HG03442 (cell line): ENCODE results near the gene SCO2.

ENCODE experiments used
- ATAC-seq: cut with Tn5 transposase; IDR thresholded peaks from one replicate; pipeline ENCODE4 v1.9.1; 2021; ENCODE audit warnings: mild to moderate bottlenecking, moderate library complexity; ENCODE audit not compliant: unreplicated experiment

Gene SCO2

DNA sequence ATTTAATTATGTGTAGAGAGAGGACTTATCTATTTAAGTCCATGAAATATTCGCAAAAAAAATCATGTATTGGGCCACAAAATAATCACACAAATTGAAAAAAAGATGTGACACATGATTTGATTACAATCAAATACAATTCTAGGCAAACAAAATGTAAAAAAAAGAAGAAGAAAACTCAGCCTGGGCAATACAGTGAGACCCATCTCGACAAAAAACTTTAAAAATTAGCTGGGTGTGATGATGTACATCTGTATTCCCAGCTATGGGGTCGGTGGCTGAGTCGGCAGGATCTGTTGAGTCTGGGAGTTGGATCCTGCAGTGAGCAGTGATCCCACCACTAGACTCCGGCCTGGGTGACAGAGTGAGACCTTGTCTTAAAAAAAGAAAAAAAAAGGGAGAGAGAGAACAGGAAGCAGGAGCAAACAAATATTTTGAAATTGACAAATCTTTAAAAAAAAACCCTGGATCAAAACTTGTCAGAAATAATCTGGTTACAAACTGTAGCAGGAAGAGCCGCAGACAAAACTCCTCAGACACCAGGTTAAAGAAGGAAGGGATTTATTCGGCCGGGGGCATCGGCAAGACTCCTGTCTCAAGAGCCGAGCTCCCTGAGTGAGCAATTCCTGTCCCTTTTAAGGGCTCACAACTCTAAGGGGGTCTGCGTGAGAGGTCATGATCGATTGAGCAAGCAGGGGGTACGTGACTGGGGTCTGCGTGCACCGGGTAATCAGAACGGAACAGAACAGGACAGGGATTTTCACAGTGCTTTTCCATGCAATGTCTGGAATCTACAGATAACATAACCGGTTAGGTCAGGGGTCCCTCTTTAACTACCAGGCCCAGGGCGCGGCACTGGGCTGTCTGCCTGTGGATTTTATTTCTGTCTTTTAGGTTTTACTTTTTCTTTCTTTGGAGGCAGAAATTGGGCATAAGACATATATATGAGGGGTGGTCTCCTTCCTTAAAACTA is 7.7 kb upstream of the SCO2 start:
- no peak for ATAC-seq

DNA sequence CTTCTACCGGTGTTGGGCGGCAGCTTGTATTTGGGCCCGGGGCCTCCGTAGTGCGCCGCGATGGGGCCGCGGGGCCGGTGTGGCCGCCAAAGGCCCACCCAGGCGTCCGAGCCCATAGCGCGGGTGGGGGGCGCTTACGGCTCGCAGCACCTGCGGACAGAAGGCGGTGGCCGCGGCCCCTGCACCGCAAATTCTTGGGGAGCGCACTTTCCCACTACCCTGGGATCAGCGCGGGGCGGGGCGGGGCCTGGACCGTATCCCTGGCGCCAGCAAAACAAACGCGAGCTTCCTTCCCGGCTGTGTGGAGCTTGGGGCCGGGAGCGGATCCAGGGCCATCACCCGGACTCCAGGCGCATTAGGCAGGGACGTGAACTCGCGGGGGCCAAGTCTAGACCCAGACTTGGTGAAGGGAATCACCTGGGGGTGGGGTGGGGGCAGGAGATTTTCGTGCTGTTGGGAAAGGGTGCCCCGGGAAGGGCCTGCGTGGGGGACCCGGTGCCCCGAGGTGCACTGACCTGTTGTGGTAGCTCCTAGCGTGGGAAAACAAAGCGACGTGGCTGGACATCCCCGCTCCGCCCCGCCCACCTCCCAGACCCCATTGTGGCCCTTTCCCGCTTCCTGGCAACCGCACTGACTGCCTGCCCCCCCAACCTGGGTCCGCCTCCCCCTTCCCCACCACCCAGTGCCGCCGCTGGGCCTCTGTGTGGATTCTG is 6.7 kb upstream of the SCO2 start:
- ATAC-seq: no peak

DNA sequence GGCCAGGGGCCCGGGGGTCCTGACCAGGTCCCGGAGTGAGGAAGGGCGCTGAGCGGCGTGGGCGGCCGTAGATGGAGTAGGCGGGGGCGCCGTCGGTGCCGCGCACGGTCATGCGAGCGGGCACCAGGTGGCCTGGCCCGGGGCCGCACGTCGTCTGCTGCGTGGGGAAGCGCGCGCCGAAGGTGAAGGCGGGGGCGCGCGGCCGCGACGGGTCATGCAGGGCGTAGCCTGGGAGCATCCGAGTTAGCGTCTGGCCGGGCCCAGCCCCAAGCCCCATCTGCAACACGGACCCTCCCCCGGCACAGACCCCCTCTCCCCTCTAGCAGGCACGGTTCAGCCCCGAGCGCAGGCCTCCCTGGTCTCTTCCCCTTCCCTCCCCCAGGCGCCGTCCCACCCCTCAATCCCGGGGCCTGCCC is 6.2 kb upstream of the SCO2 start:
- no peak for ATAC-seq

DNA sequence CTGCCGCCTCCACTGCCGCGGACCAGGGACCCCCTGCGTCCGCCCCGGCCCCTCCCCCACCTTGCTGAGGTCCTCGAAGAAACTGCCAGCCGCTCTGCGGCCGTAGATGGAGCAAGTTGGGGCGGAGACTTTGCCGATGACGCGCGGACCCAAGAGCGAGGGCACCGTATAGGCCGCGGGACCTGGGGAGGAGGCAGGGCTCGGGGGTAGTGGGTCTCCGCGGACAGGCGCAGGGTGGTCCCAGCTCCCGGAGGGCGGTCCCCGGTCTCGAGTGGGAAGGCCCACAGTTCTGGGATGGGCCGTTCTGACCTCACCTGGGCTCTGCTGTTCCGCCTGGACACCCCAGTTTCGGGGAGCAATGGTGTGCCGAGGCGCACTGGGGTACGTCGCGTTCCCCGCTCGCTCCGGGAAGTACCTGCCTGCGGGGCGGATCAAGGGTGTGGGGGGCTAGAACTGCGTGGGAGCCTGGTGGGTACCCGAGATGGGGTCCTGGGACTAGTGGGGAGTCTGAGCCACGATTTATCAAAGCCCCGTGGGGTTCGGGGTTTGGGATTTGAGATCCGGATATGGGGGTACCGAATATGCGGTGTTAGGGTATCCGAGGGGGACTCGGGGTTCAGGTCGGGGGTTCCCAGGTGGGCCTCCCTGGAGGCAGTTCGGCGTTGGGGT is 5.6 kb upstream of the SCO2 start:
- ATAC-seq: no peak

DNA sequence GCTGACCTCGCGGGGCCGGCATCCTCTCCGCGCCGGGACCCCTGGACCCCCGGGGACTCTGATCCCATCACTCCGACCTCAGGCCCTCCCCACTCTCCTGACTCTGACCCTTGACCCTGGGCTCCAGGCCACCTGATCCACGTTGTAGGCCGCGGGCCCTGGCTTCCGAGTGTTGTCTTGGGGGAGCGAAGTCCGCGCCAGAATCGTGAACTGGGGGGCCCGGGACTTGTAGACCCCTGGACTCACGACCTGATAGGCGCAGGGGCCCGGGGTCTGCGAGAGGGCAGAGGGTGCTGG is 5.1 kb upstream of the SCO2 start:
- no peak for ATAC-seq

DNA sequence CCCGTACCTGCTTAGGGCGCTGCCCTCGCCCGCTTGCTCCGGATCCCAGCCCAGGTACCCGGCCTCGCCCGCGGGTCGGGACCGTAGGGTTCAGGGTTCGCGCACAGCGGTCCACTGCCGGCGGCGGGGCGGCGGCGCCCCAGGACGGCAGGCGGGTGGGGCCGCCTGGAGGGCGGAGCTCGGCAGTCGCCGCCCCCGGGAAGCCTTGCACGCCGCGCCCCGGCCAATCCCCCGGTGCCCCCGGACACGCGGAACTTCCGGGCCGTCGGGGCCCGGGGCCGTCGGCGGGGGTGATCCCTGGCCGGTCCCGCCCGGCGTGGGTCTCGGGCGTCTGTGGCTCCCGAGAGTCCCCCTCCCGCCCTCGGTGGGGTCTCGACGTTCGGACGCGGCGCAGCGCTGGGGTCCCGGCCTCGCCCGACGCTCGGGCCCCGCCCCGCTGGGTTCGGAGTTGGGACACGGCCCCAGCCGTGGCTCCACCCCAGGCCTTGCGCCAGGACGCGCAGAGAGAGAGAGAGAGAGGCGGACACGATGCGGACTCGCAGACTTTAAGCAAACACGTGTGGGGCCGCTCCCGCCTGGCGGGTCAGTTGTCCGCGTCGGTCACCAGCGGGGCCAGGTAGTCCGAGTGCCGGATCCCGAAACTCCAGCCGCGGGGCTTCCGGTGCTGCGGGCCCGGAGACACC is 4.6 kb upstream of the SCO2 start, which contains the start of gene TYMP:
Gene TYMP (minus strand): TSS at position 116 of the 683 bp plus-strand sequence. CDS start 303 bp downstream, outside the sequence.
- peak; percentile 19 for ATAC-seq

DNA sequence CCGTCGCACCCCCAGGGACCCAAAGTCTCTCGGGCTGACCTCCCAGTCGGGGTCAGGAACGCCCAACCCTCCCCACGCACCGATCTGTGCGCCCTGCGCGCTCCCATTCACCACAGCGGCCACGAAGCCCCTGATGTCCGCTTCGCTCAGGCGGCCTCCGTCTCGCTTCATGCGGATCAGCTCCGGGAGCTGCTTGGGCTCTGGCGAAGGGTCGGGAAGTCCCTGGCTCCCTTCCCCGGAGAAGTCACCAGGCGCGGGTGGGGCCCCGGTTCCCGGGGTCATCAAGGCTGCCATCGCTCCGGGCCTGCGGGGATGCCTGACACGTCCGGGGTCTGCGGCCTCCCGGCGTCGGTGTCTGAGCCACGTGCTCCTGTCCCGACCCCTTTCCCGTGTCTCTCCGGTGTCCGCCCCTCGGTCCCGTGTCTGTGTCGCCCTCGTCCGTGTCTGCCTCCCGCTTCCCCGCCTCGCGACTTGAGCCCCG is 4.1 kb upstream of the SCO2 start:
- no peak for ATAC-seq

DNA sequence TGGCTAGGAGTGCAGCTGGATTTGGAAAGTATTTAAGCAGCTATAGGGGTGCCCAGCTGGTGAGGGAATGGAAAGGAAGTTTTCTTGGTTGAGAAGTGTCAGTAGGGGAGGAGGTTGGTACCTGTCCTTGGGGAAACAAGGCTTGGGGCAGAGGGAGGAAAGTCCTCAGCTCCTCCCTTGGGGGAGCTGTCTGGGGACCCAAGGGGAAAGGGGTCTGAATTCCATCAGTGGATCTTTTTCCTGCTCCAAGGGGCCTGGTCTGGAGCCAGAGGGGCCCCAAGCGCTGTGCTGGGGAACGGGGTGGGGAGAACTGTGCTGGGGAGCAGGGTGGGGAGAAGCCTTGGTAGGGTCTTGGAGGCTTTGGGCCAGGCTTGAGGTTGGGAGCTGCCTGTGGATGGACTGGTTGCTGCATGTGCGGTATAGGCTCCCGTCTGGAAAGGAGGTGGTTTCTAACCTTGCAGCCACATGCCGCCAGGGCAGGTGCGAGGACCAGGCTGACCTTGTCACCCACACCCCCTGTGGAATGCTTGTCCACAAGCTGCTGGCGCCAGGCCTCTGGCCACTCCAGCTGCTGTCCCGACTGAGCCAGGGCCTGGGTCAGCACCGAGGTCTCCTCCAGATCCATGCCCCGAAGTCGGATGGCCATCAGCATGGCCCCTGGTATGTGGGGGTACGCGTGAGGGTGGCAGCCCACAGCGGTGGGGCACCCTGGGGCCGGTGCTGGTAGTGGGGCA is 3.5 kb upstream of the SCO2 start:
- no peak for ATAC-seq

DNA sequence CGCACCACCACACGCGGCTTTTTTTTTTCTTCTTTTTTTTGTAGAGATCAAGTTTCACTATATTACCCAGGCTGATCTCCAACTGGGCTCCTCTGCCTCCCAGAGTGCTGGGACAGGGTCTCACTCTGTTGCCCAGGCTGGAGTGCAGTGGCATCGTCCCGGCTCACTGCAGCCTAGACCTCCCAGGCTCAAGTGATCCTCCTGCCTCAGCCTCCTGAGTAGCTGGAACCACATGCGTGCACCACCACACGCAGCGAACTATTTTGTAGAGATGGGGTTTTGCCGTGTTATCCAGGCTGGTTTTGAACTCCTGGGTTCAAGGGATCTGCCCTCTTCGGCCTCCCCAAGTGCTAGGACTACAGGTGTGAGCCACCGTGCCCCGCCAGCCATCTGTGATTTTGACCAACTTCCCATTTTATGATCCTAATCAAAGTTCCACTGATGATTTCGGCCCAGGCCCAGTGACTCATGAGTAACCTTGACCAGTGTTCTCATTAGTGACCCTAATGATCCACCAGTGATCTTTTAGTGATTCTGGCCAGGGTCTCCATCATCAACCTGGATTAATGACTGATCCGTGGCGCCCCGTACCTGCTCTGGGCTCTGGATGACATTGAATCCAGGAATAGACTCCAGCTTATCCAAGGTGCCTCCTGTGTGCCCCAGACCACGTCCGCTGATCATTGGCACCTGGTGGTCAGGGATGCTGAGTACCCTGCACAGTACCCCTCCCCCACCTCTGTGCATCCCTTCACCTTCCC is 2.7 kb upstream of the SCO2 start:
- ATAC-seq: no peak

DNA sequence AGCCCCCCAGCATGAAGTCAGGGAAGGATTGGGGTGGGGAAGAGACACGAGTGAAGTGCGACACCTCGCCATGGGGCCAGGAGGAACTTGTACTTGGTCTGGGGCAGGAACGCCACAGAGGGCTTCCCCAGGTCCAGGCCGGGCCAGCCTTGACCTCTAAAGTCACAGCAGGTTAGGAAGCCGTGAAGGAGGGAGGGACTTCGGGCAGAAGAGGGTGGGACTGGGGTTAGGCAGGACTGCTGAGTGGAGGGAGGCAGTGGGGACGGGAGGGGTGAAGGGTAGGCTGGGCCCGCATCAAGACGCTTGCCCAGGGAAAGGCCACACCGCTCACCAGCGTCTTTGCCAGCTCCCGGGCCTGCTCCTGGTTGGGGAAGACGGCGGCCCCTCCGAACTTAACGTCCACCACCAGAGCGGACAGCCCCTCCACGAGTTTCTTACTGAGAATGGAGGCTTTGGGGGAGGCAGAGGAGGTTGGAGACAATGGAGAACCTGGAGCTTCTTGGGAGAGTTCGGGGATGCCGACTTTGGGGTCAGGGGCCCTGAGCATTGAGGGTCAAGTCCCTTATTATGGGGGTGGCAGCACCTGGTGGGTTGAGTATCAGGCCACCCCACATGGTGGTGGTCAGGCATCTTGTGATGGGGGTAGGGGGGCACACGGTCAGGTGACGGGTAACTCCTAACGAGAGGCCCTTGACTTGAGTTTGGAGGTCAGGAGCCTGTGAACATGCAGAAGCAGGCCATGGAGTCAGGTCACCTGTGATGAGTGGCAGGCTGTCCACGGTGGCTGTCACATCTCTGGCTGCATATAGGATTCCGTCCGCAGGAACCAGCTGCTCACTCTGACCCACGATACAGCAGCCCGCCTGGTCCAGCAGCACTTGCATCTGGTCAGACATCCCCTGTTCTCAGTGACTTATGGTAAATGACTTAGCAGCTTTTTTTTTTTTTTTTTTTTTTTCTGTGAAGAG is 1.7 kb upstream of the SCO2 start:
- ATAC-seq: no peak

DNA sequence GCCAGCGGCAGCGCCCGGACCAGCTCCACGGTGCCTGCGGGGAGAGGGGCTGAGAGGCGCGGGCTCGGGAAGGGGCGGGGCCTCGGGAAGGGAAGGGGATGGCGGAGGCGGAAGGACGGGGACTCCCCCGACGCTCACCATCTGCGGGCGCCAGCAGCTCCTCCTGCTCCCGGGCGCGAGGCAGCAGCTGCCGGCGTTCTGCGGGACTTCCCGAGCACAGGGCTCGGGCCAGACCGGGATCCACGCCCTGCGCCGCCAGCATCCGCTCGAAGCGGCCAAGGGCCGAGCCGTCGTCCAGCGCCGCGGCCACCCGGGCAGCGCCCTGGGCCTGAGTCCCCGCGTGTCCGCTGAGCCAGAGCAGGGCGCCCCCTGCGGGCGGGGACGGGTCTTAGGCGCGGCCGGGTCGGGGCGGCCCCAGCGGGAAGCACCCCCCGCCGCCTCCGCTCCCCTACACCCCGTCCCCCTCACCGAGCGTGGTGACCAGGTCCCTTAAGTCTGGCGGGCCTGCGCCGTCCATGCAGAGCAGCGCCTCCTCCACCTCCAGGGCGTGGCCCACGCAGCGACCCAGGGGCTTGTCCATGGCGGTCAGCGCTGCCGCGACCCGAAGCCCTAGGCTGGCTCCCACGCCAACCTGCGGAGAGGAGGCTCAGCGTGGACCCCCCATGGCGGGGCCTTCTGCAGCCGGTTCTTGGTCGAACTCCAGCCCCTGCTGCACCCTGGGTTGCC is 873 bp upstream of the SCO2 start:
- peak; percentile 27 for ATAC-seq

DNA sequence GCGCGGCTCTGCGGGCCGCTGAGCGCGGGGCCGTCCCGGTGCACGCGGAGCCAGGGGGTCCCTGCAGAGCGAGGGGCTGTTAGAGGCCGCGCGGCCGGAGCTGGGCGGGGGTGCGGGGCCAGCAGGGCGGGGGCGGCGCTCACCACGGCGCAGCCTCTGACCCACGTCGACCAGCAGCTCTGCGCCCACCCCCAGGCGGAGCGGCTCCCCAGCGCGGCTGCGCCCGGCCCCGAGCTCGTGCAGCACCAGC is 385 bp upstream of the SCO2 start:
- no peak for ATAC-seq

DNA sequence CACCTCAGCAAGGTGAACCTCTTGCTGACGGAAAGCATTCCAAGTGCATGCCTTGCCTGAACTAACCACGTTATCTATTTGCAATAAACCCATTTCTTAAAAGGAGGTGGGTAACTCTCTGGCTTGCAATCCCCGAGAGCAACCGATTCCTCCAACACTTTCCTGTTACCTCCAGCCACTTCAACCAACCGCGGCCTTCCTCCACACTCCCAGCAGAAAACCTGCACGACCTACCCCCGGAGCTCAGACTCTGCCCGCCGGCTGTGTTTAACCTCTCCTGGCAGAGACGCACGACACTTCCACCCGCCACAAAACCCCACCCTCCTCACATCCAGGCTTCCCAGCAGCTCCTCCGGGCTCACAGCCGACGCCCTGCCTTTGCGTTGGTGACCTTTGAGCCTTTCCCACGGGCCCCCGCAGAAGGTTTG is 708 bp downstream of the SCO2 start:
- no peak for ATAC-seq

DNA sequence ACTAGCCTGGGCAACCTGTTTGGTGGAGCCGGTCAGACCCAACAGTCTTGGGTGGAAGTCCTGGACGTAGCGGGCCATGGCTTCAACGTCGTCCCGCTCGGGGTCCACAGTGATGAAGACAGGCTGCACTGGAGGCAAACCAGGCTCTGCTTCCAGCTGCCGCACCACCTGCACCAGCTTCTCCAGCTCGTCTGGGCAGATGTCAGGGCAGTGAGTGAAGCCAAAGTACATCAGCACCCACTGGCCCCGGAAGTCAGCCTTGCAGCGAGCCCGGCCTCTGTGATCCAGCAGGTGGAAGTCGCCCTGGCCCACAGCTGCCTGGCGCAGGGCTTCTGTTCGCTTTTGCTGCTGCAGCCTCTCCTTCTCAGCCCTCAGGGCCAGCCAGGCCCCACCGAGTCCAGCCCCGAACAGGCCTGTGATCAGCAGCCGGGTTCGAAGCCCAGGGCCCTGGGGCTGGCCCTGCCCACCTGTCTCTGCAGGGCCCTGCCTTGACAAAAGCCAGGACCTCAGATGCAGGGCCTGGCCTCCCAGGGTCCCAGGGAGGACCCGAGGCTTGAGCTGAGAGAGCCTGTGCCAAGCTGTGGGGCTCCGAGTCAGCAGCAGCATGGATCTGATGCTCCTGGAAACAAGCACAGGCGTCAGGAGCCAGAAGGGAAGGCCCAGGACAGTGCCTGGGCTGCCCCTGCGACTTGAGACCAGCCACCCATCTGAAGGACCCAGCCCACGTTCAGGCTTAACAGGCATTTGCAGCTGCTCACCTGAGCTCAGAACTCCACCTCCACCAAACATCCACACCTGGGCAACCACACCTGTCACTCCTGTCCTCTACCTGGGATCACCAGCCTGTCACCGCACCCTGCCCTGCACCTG is 1.4 kb downstream of the SCO2 start:
- ATAC-seq: no peak

DNA sequence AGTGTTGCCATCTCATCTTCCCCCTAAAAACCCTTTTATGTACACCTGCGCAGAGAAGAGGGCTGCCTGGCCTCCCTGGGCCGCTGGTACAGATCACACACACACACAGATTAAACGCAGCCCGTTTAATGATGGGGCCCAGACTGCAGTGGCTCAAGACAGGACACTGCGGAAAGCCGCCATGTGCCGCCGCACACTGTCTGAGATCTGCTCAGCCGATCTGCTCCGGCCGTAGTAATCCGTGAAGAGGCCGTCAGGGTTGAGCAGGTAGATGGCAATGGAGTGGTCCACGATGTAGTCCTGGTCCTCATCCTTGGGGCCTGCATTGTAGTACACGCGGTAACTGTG is 2.0 kb downstream of the SCO2 start:
- no peak for ATAC-seq

DNA sequence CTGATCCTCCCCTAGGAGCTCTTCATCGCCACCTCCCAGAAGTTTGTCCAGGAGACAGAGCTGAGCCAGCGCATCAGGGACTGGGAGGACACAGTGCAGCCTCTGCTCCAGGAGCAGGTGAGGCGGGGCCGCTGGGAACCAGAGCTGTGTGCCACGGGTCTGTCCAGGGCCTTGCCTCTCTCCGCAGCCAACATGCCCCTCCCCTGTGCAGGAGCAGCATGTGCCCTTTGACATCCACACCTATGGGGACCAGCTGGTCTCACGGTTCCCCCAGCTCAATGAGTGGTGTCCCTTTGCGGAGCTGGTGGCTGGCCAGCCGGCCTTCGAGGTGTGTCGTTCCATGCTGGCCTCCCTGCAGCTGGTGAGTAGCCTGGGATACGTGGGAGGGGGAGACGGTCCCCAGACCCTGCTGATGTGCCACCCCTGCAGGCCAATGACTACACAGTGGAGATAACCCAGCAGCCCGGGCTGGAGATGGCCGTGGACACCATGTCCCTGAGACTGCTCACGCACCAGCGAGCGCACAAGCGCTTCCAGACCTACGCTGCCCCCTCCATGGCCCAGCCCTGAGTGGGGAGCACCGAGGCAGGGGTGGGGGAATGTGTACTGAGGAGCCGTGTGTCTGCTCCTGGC is 2.5 kb downstream of the SCO2 start:
- no peak for ATAC-seq
